ENCODE measurements around the gene TK2.
"Not testable (repeated sequence)": the region's sequence is repeated elsewhere in the genome, so short reads cannot be mapped to it uniquely, and the experiment has no call there.

The TK2 gene

GRCh38 chr16:66501563-66501962 is 48.4 kb downstream of the TK2 start:
- not testable (repeated sequence) for DNase-seq

DNA sequence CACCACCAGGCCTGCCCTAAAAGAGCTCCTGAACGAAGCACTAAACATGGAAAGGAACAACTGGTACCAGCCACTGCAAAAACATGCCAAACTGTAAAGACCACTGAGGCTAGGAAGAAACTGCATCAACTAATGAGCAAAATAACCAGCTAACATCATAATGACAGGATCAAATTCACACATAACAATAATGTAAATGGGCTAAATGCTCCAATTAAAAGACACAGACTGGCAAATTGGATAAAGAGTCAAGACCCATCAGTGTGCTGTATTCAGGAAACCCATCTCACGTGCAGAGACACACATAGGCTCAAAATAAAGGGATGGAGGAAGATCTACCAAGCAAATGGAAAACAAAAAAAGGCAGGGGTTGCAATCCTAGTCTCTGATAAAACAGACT is 52.0 kb downstream of the TK2 start:
- DNase-seq = not testable (repeated sequence)

GRCh38 chr16:66496226-66496625 is 53.7 kb downstream of the TK2 start:
- DNase-seq = not testable (repeated sequence)

DNA sequence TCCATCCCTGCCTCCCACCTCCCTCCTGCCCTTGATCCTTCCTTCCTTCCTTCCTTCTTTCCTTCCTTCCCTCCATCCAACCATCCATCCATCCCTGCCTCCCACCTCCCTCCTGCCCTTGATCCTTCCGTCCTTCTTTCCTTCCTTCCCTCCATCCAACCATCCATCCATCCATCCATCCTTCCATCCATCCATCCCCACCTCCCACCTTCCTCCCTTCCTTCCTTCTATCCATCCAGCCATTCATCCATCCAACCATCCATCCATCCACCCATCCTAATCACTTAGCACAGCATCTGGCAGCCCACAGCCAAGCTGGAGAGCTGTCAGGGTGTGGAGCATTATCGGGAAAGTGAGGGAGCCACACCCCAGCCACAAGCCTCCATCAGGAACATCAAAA is 54.5 kb downstream of the TK2 start:
- no peak for DNase-seq

DNA sequence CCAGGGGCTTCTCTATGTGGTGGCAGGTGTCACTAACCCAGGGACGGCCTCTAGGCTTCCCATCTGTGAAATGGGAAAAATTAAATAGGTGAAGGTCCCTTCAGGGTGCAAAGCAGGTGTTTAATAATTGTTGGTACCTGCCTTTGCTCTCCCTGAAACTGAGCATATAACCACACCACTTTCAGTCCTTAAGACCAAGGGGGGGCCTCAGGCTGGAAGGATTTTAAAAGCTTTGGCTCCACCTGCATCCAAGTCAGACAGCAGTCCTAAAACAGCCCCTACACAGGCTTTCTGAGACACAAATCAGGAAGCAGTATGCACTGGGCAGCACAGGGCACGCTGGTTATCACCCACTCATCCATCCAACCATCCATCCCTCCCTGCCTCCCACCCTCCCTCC is 55.0 kb downstream of the TK2 start:
- no peak for DNase-seq

DNA sequence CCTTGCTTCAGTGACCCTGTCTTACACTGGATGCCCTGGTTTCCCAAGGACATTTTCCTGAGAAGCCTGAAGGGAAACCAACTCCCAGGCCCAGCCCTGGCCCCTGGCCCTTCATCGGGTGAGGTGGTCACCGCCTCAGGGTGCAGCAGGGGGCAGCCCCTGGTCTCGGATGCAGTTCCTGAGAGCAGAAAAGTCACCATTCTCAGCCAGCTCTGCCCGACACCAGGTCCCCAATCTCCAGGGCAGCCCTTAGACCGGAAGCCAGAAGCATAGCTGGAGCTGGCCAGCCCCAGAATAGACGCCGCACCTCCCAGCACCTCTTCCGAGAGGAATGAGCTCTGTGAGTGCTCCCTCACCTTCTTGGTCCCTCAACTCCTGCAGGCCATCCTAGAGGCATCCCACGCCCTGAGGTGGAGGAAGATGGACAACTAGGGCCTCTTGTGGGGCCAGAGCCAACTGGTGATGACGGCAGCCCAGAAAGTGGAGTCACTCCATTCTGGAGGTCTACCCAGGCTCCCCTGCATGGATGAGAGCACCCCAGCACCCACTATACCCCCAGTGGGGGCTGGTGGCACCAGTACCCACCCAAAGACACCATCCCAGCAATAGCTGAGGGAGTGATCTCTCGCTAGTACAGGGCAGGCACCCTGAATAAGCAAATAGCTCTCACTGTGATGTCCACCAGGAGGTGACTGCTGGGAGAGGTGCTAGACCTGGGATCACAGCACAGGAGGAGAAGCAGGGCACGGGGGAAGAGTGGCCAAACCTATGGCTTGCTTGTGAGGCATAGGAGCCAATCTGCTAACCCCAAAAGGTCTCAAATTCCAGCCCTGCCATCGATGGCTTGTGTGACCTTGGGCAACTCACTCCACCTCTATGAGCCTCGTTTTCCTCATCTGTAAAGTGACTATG is 56.2 kb downstream of the TK2 start:
- DNase-seq = no peak

DNA sequence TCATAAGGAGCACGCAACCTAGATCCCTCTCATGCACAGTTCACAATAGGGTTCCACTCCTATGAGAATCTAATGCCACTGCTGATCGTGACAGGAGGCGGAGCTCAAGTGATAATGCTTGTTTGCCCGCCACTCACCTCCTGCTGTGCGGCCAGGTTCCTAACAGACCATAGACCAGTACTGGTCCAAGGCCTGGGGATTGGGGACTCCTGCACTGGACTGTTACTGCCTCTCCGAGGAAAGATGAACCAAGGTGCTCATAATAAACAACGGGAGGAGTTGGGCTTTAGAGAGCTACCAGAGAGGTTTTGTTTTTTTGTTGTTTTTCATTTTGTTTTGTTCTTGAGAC is 58.2 kb downstream of the TK2 start:
- no peak for DNase-seq

- DNase-seq = no peak
Observed at GRCh38 chr16:66490774-66491715, 58.9 kb downstream of the TK2 start.

- DNase-seq = no peak
Observed at GRCh38 chr16:66489818-66490217, 60.1 kb downstream of the TK2 start.

GRCh38 chr16:66489385-66489784 is 60.5 kb downstream of the TK2 start:
- no peak for DNase-seq

GRCh38 chr16:66488505-66488904 is 61.4 kb downstream of the TK2 start:
- no peak for DNase-seq

DNA sequence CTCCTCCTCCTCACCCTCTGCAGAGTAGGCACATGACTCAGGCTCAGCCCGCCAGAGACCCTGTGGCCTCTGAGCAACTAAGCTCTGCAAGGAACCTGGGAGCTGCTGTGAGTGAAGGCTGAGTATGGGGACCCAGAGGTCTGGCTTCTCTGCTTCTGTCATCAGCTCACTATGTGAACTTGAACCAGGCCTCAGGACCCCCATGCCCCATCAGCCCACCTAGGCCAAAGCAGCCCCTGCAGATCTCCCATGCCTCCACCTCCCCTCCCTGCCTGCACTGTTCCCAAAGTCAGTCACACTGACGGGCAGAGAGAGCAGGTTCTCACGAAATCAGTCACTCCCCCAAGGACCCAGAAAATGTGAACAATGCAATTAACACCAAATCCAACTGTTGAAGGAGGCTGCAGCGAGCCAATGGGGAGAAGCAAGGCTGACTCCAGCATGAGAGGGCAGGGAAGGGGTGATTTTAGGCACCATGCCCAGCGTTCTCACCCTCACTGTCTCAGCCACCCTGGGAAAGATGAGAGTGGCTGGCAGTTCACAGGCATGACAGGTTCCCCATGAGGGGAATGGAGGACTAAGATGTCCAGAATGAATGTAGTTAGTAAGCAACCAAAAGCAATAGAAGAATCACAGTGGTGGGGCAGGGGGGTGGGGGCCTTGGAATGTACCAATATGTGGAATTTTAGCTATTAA is 62.2 kb downstream of the TK2 start:
- DNase-seq = no peak

- peak; percentile 50 for DNase-seq
Observed at GRCh38 chr16:66486773-66487579, 62.9 kb downstream of the TK2 start.

DNA sequence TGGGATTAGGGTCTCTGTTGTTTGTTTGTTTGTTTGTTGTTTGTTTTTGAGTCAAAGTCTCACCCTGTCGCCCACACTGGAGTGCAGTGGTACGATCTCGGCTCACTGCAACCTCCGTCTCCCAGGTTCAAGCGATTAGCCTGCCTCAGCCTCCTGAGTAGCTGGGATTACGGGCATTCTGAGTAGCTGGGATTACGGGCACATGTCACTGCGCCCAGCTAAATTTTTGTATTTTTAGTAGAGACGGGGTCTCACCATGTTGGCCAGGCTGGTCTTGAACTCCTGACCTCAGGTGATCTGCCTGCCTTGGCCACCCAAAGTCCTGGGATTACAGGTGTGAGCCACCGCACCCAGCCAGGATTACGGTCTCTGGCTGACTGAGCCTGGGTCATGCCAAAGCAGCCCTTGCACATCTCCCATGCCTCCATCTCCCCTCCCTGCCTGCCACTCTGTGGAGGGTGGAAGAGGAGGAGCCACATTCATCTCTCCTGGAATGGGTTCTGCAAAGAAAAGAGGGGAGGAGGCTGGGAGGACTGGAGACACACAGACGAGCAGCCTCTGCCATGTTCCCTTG is 63.6 kb downstream of the TK2 start:
- no peak for DNase-seq

DNA sequence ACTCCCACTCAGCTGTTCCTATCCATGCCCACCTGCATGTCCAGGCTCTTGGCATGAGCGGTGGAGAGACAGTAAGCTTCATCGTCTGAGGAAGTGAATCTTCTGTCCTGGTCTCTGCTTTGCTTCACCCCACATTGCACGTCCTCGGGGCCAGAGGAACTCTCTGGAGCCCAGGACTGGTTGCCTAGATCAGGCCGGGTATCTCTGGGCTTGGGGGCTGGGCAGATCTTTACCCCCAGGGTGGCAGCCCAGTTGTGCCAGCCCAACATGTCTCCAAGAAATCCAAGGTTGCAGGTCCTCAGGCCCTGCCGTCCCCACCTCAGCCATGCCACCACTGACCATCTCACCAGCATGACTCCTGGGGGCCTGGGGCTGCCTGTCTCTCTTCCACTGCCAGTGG is 64.5 kb downstream of the TK2 start:
- no peak for DNase-seq

GRCh38 chr16:66484453-66485213 is 65.3 kb downstream of the TK2 start:
- DNase-seq = peak; percentile 49

DNA sequence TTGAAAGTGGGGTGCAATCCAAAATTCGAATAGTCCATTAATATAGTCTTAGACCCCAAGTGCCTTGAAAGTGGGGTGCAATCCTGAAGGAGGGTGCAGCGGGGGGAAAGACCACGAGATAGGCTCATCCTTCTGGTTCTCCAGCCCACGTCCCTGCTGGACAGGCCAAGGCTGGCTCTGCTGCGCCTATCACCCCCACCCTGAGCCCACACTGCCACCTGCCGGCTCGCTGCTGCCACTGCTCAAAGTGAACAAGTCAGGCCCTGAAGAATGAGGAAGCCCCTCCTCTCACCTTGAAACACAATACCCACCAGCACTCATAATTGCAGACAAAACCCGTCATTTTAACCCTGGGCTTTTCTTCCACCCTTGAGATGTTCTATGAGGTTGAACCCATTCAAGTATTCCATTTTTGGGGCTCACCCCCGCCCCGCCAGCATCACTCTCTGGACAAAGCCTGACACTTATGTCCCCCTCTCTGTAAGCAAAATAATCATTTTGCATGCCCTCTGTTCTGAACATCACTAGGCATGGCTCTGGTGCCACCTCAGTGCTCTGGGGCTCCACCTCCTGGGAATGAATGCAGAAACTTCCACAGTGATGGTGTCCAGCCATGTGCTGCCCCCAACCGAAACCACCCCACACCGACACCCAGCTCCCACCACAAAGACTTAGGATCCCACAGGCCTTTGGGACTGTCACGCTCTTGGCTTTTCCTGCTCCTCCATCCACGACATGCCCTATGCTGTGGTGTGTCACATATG is 66.1 kb downstream of the TK2 start:
- DNase-seq = peak; percentile 84

DNA sequence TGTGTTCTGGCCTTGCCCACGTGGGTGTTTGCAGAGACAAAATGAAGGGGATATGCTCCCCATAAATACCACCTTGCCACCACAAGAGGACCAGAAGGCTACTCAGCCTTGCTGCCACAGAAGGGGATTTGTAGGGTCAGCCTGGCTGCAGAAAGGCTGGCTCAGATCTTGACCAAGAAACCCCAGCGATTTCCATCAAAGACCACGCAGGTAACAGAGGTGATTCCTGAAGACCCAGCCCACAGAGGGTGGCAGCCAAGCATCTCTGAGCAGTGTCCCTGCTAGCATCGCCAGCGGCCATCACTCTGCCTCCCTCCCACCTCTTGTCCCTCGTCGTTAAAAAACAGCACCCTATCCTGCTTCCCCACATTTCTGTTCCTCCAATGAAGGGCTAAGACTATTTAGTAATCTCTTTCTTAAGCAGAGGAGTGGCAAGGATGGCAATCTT is 68.0 kb downstream of the TK2 start:
- no peak for DNase-seq

GRCh38 chr16:66481081-66481942 is 68.6 kb downstream of the TK2 start:
- DNase-seq = no peak
